Measurements from ENCODE around the gene YJEFN3. TPM values are rescaled to one million over a fixed set of nuclear protein-coding genes. Genes with fewer than 3 reads are reported as not detected.

YJEFN3 gene
- total RNA-seq, 1 experiment from 2014 or later, result 16.6 TPM

GRCh38 chr19:19581391-19581790 lies 52.7 kb downstream of the YJEFN3 start:
- H3K4me3 Mint-ChIP-seq, result no peak overlapping the region
- Histone ChIP-seq H3K27me3 (ENCODE audit: insufficient read depth, low read length) (no peaks in the 10 kb centered on the region), H2BK15ac (ENCODE audit: low read depth, low read length) (no peak overlapping the region), H3K4me2 (ENCODE audit: insufficient read depth, insufficient read length, low read length) (no peak overlapping the region), H2AK5ac (ENCODE audit: insufficient read length, low read length) (no peak overlapping the region), H4K8ac (replicated peaks; ENCODE audit: insufficient read length, low read depth, low read length) (no peak overlapping the region), H2BK12ac (ENCODE audit: insufficient read length, low read depth, low read length) (no peak overlapping the region), H2BK20ac (ENCODE audit: low read depth, low read length, poor library complexity, severe bottlenecking) (no peak overlapping the region), H4K5ac (ENCODE audit: insufficient read length, low read depth, low read length) (no peak overlapping the region), H3K9ac (ENCODE audit: extremely low read depth, insufficient read length, low read length) (no peak overlapping the region), H3K4ac (ENCODE audit: low read depth, low read length) (no peak overlapping the region), H3K79me1 (ENCODE audit: insufficient read depth, low read depth, low read length, poor library complexity, severe bottlenecking) (no peaks in the 10 kb centered on the region), H3K9me3 (ENCODE audit: control insufficient read depth, low read depth, low read length) (no peaks in the 10 kb centered on the region), H3K27ac (ENCODE audit: insufficient read length, low read depth, low read length) (no peak overlapping the region), H3T11ph (ENCODE audit: low read length) (no peak overlapping the region), H3K23me2 (ENCODE audit: insufficient read length, low read depth, low read length, poor library complexity, severe bottlenecking) (no peaks in the 10 kb centered on the region), H2BK5ac (ENCODE audit: insufficient read length, low read length) (no peak overlapping the region), H4K20me1 (ENCODE audit: control insufficient read depth, insufficient read depth, insufficient read length) (no peaks in the 10 kb centered on the region), H4K91ac (ENCODE audit: insufficient read length, low read depth, low read length) (no peak overlapping the region), H2AFZ (ENCODE audit: low read length) (no peak overlapping the region), H3K4me1 (ENCODE audit: insufficient read depth, low read length) (no peaks in the 10 kb centered on the region), H2BK120ac (ENCODE audit: low read depth, low read length, poor library complexity, severe bottlenecking) (no peak overlapping the region), H3K56ac (ENCODE audit: insufficient read length, low read depth, low read length) (no peak overlapping the region), H3K14ac (ENCODE audit: insufficient read depth, low read length) (no peak overlapping the region), H3K18ac (ENCODE audit: insufficient read length, low read depth, low read length) (no peak overlapping the region), H3K23ac (ENCODE audit: insufficient read length, low read depth, low read length) (no peak overlapping the region), H3K79me2 (ENCODE audit: insufficient read depth, low read length) (no peaks in the 10 kb centered on the region)
- WGBS (ENCODE audit: extremely low coverage, insufficient read length, low lambda C conversion rate), result no CpG with 5 or more reads among the region's 13 CpGs
- no peaks in the 10 kb centered on the region for H3K36me3 Mint-ChIP-seq (ENCODE audit: insufficient read depth in 1 of 3, low read depth in 3 of 3)
- no peak for TF ChIP-seq CTCF (conservative IDR thresholded peaks at IDR 0.05)
- no peak for DNase-seq
- no peak overlapping the region; a peak in 1 of 7 replicates for H3K27ac Mint-ChIP-seq
- H3K9me3 Mint-ChIP-seq, result no peaks in the 10 kb centered on the region
- H3K4me1 Mint-ChIP-seq, result peaks cover 0 to 5% of the 10 kb centered on the region in 2 experiments; a peak in 1 of 4 replicates
- peaks cover 19% of the 10 kb centered on the region for H3K27me3 Mint-ChIP-seq (ENCODE audit: low read depth)

Data from H9 (cell line).